GM12865 (cell line): ENCODE data around the gene ELOVL1.

Source experiments
- DNase-seq: peaks from one replicate; pipeline ENCODE4 v3.0.0; 2010; ENCODE audit warnings: low read depth
- H3K4me3 ChIP-seq: 2 replicates; pipeline ENCODE4 v1.5.1; 2011; ENCODE audit warnings: mild to moderate bottlenecking, low read depth, low read length, control low read depth
- CTCF ChIP-seq: IDR thresholded peaks from 2 replicates; pipeline ENCODE4 v1.5.1; 2011; ENCODE audit warnings: low read length, control low read depth, low read depth, inconsistent platforms; ENCODE audit not compliant: insufficient read depth; ENCODE audit errors: missing control alignments

Gene ELOVL1

GRCh38 chr1:43340559-43340958, 27.3 kb downstream of the ELOVL1 start:
- no peak for TF ChIP-seq CTCF
- DNase-seq = no peak
- H3K4me3 ChIP-seq = no peak overlapping the region

DNA sequence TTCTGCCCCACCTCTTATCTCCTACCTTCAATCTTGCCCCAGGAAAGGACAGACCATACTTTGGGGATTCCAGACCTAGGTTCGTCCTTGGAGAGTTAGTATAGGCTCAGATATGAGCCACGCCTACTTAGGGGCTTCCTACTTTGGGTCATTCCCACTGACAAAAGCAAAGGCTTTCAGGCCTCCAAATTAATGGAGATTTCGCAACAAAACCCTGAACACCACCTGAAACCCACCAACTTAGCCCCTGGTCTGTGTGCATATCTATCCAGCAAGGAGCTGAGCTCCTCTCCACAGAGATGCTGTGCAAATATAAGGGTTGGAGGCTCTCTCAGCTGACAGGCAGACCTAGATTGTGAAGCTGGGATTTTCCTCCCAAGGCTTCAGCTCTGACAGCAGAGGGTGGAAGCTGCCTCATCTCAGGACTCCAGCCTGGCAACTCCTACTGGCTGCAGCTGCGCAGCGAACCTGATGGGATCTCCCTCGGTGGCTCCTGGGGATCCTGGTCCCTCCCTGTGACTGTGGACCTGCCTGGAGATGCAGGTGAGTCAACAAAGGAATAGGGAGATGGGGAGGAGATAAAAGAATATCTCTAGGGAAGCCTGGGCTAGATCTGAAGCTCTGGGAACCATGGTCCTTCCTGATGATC, 28.1 kb downstream of the ELOVL1 start:
- DNase-seq = no peak
- H3K4me3 ChIP-seq = no peak overlapping the region
- TF ChIP-seq CTCF = no peak

DNA sequence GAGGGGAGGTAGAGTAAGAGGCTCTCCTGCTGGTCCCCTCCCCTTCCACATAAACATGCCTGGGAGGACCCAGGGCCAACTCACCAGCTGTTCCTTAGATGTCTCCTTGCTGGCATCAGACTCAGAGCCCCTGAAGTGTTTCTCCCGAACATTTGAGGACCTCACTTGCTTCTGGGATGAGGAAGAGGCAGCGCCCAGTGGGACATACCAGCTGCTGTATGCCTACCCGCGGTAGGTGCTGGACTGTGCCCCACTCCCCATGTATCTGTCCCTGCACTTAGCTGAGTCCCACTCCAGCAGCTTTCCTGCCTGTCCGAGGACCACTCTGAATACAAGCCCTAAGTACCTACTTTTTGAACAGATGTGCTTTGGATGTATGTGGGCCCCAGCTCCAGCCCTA, 29.8 kb downstream of the ELOVL1 start:
- TF ChIP-seq CTCF = no peak
- no peak for DNase-seq
- H3K4me3 ChIP-seq = no peak overlapping the region

GRCh38 chr1:43337588-43337987, 30.2 kb downstream of the ELOVL1 start, which contains the start of gene MPL:
Gene MPL, plus strand, starts transcription at chr1:43337818. Its CDS starts 31 bp downstream, at chr1:43337849.
- no peak within 1 kb of the TSS for H3K4me3 ChIP-seq
- no peak for TF ChIP-seq CTCF

GRCh38 chr1:43334453-43335205, 33.2 kb downstream of the ELOVL1 start:
- no peak overlapping the region for H3K4me3 ChIP-seq
- TF ChIP-seq CTCF = no peak
- DNase-seq = no peak

More at GRCh38 chr1:43337588-43337987, 30.2 kb downstream of the ELOVL1 start, which contains the start of gene MPL:
- no peak for DNase-seq

DNA sequence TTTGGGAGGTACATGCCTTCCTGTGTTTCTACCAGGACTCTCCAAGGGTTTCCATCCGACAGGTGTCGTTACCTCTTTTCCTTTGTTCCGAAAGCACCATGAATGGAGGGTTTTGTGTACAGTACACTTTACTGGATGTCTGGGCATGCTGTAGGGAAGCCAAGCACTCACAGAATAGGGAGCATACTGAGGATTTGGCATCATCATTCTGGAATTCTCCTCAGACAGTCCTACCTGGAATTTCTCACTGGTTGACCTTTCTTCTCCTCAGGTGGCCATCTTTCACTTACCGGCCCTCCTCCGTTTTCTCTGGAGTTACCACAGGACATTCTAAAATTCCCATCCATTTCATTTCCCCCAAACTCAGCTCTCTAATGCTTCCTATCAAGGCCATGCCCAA, 36.1 kb downstream of the ELOVL1 start:
- no peak for TF ChIP-seq CTCF
- no peak overlapping the region for H3K4me3 ChIP-seq
- DNase-seq = no peak
